Body of pancreas (tissue), 4 donors: ENCODE measurements around the gene FOXF1. TPM values are rescaled to one million over a fixed set of nuclear protein-coding genes. Genes with fewer than 3 reads are reported as not detected.

Experiments used
- ATAC-seq: fragments of 150-250 bp; one replicate; pipeline ENCODE4 v1.9.1; 2016
- DNase-seq, 4 donors: peaks; one replicate each; pipeline ENCODE4 v3.0.0-alpha.2; 2019
- H3K27ac ChIP-seq, 4 donors: fragments of 200-600 bp; sonication (generic); 1 replicate in 3 of 4; 2 replicates in 1 of 4; pipeline versions ENCODE4 v1.5.1 to v1.6.1; 2016 to 2019; ENCODE audit warnings: mild to moderate bottlenecking in 1 of 4, mixed read lengths in 1 of 4, moderate library complexity in 1 of 4
- H3K27me3 ChIP-seq, 2 donors: fragments of 200-600 bp; sonication (generic); one replicate each; pipeline ENCODE4 v1.6.0; 2016; ENCODE audit warnings: mild to moderate bottlenecking in 1 of 2
- H3K36me3 ChIP-seq, 2 donors: fragments of 200-600 bp; sonication (generic); replicated peaks in 1 of 2; 2 replicates each; pipeline ENCODE4 v1.5.1; 2016; ENCODE audit warnings: low read depth in 2 of 2; ENCODE audit not compliant: insufficient read depth in 1 of 2
- H3K4me1 ChIP-seq: fragments of 200-600 bp; sonication (generic); one replicate; pipeline ENCODE4 v1.6.0; 2016
- H3K4me3 ChIP-seq, 2 donors: fragments of 200-600 bp; sonication (generic); 1 replicate in 1 of 2; 2 replicates in 1 of 2; pipeline ENCODE4 v1.5.1; 2016 to 2019
- H3K9me3 ChIP-seq, 3 donors: fragments of 200-600 bp; sonication (generic); 1 replicate in 2 of 3; 2 replicates in 1 of 3; pipeline ENCODE4 v1.5.1; 2016
- CTCF ChIP-seq, 7 experiments: fragments of 450-650 bp in 4 of 7; fragments of 200-600 bp in 3 of 7; sonication (generic) in 3 of 7; IDR thresholded peaks; one replicate each; pipeline ENCODE4 v1.5.1; 2016 to 2019; ENCODE audit warnings: antibody characterized with exemption in 7 of 7
- POLR2A ChIP-seq, 3 donors: fragments of 450-650 bp; IDR thresholded peaks; one replicate each; pipeline ENCODE4 v1.6.1; 2016; ENCODE audit warnings: antibody characterized with exemption in 3 of 3, mild to moderate bottlenecking in 2 of 3
- WGBS, 2 donors: methylation state at CpG; one replicate each; pipeline ENCODE4 v1.1.5; 2017; 5-methylcytosine and 5-hydroxymethylcytosine counted together
- intact Hi-C: fragments of 100-400 bp; cut with DNase I; formaldehyde crosslinking; loops from one replicate; pipeline ENCODE4 v1.15.1; 2023
- total RNA-seq, 2 donors: library from RNA; depleted of rRNA; stranded (reverse); fragments of >200 nt; gene quantifications; one replicate each; pipeline ENCODE4 v1.1.0, GENCODE V29; 2016

The FOXF1 gene
- total RNA-seq, 2 donors from 2014 or later, result 0.52 to 7.3 TPM

- no peak overlapping the region for H3K27ac ChIP-seq
- H3K4me1 ChIP-seq, result peaks cover 13% of the 10 kb centered on the region
- H3K4me3 ChIP-seq, result no peak overlapping the region
- no peaks in the 10 kb centered on the region for H3K36me3 ChIP-seq
- WGBS, 2 donors, result 9 to 18% methylated on average over 18 of the region's 18 CpGs
- no peaks in the 10 kb centered on the region for H3K27me3 ChIP-seq
- TF ChIP-seq POLR2A (IDR thresholded peaks at IDR 0.05) (no peak), CTCF (IDR thresholded peaks at IDR 0.05) (no peak)
- H3K9me3 ChIP-seq, result no peaks in the 10 kb centered on the region
- no peak for ATAC-seq
- intact Hi-C loops, result loop anchor here (5.0 kb wide), 1 partner anchor 442 kb away; no protein-coding TSS in a partner anchor
- DNase-seq, result no peak
Observed at GRCh38 chr16:86514481-86515376, 4.4 kb downstream of the FOXF1 start.

GRCh38 chr16:86515413-86515776 lies 5.1 kb downstream of the FOXF1 start:
- DNase-seq (no peak), ATAC-seq (no peak)
- 8 to 26% methylated on average over 6 to 29 of the region's 29 CpGs for WGBS, 2 donors
- Histone ChIP-seq H3K9me3 (no peaks in the 10 kb centered on the region), H3K27ac (no peak overlapping the region), H3K27me3 (no peaks in the 10 kb centered on the region), H3K4me1 (peaks cover 11% of the 10 kb centered on the region), H3K36me3 (no peaks in the 10 kb centered on the region), H3K4me3 (no peak overlapping the region)
- TF ChIP-seq CTCF (IDR thresholded peaks at IDR 0.05) (no peak), POLR2A (IDR thresholded peaks at IDR 0.05) (no peak)
- intact Hi-C loops, result loop anchor here (5.0 kb wide), 1 partner anchor 443 kb away; no protein-coding TSS in a partner anchor

GRCh38 chr16:86515777-86516622 lies 5.7 kb downstream of the FOXF1 start:
- WGBS, 2 donors, result 5 to 24% methylated on average over 25 to 64 of the region's 64 CpGs
- Histone ChIP-seq H3K27me3 (no peaks in the 10 kb centered on the region), H3K27ac (no peak overlapping the region), H3K4me1 (peaks cover 5% of the 10 kb centered on the region), H3K9me3 (no peaks in the 10 kb centered on the region), H3K36me3 (no peaks in the 10 kb centered on the region), H3K4me3 (no peak overlapping the region)
- intact Hi-C loops, result loop anchor here (5.0 kb wide), 1 partner anchor 444 kb away; no protein-coding TSS in a partner anchor
- no peak for TF ChIP-seq CTCF (IDR thresholded peaks at IDR 0.05)
- no peak for TF ChIP-seq POLR2A (IDR thresholded peaks at IDR 0.05)
- no peak for ATAC-seq
- no peak for DNase-seq

DNA sequence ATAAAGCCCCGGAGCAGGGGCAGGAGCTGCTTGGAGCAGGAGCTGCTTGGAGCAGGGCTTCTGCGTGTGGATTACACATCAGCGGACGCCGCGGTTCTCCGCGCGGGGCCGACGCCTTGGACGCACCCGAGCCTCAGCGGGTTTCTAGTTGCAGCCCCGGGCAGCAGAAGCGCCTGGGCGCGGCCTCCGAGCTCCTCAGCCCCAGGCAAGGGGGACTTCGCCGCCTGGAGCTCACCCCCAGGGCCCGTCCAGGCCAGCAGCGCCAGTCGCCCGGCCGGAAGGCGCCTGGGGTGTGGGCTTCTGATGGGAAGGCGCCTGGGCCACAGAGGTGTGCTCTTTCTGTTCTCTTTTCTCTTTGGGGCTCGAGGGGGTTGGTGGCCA lies 6.3 kb downstream of the FOXF1 start:
- ATAC-seq, result no peak
- TF ChIP-seq CTCF (IDR thresholded peaks at IDR 0.05), result no peak
- no peak for TF ChIP-seq POLR2A (IDR thresholded peaks at IDR 0.05)
- Histone ChIP-seq H3K4me1 (peaks cover 4% of the 10 kb centered on the region), H3K27ac (no peak overlapping the region), H3K9me3 (no peaks in the 10 kb centered on the region), H3K4me3 (no peak overlapping the region), H3K27me3 (no peaks in the 10 kb centered on the region), H3K36me3 (no peaks in the 10 kb centered on the region)
- WGBS, 2 donors, result 5 to 34% methylated on average over 8 to 28 of the region's 29 CpGs
- DNase-seq, result no peak
- intact Hi-C loops, result loop anchor here (5.0 kb wide), 1 partner anchor 444 kb away; no protein-coding TSS in a partner anchor
